Skin of body (tissue), 2 donors: ENCODE results near the gene TMEM223. TPM values are rescaled to one million over a fixed set of nuclear protein-coding genes. Genes with fewer than 3 reads are reported as not detected.
"Not testable (repeated sequence)": the region's sequence is repeated elsewhere in the genome, so short reads cannot be mapped to it uniquely, and the experiment has no call there.

Experiments used
- DNase-seq: peaks from one replicate; lab custom pipeline; 2025; lab: John Stamatoyannopoulos, UW
- total RNA-seq: library from RNA; depleted of rRNA; stranded (reverse); fragments of >200 nt; gene quantifications from one replicate; pipeline ENCODE4 v1.2.3, GENCODE V29; 2014

Gene TMEM223
- total RNA-seq, 1 donor from 2014 or later: 9.3 TPM

GRCh38 chr11:62801071-62801470 lies 9.3 kb upstream of the TMEM223 start:
- no peak for DNase-seq

GRCh38 chr11:62799486-62799885 lies 7.7 kb upstream of the TMEM223 start:
- DNase-seq: no peak

- no peak for DNase-seq
Measured at GRCh38 chr11:62796281-62796680, 4.5 kb upstream of the TMEM223 start.

- DNase-seq: no peak
Measured at GRCh38 chr11:62794201-62794775, 2.5 kb upstream of the TMEM223 start.

- no peak for DNase-seq
Measured at GRCh38 chr11:62792202-62792575, 383 bp upstream of the TMEM223 start.

- no peak for DNase-seq
Measured at GRCh38 chr11:62789576-62789975, 2.2 kb downstream of the TMEM223 start.

GRCh38 chr11:62788991-62789390 lies 2.8 kb downstream of the TMEM223 start:
- no peak for DNase-seq

- DNase-seq: peak; percentile 97
Measured at GRCh38 chr11:62787005-62787759, 4.6 kb downstream of the TMEM223 start, which contains the start of gene TMEM179B. TSS of gene TMEM179B (plus strand) at chr11:62787402. CDS start at chr11:62787432, 30 bp downstream.

- DNase-seq: peak; percentile 70
Measured at GRCh38 chr11:62786318-62787004, 5.3 kb downstream of the TMEM223 start.

- DNase-seq: no peak
Measured at GRCh38 chr11:62782753-62783152, 9.1 kb downstream of the TMEM223 start.

- DNase-seq: no peak
Measured at GRCh38 chr11:62778441-62778840, 13.4 kb downstream of the TMEM223 start.

- DNase-seq: no peak
Measured at GRCh38 chr11:62777389-62777788, 14.4 kb downstream of the TMEM223 start.

- no peak for DNase-seq
Measured at GRCh38 chr11:62775646-62776045, 16.2 kb downstream of the TMEM223 start.

GRCh38 chr11:62774407-62774806 lies 17.4 kb downstream of the TMEM223 start:
- no peak for DNase-seq

GRCh38 chr11:62771144-62772021 lies 20.4 kb downstream of the TMEM223 start, which contains the start of gene TAF6L:
TSS of gene TAF6L (plus strand) at chr11:62771396. CDS start at chr11:62775784, 4,388 bp downstream.
- peak; percentile 95 for DNase-seq

GRCh38 chr11:62770778-62771143 lies 21.0 kb downstream of the TMEM223 start:
- DNase-seq: no peak

GRCh38 chr11:62760867-62761227 lies 31.0 kb downstream of the TMEM223 start:
- DNase-seq: not testable (repeated sequence)

- DNase-seq: no peak
Measured at GRCh38 chr11:62757846-62758788, 33.7 kb downstream of the TMEM223 start.

GRCh38 chr11:62755086-62755615 lies 36.7 kb downstream of the TMEM223 start:
- DNase-seq: no peak
